ENCODE results near the gene EMILIN1.

- TF ChIP-seq, protein P1, sequence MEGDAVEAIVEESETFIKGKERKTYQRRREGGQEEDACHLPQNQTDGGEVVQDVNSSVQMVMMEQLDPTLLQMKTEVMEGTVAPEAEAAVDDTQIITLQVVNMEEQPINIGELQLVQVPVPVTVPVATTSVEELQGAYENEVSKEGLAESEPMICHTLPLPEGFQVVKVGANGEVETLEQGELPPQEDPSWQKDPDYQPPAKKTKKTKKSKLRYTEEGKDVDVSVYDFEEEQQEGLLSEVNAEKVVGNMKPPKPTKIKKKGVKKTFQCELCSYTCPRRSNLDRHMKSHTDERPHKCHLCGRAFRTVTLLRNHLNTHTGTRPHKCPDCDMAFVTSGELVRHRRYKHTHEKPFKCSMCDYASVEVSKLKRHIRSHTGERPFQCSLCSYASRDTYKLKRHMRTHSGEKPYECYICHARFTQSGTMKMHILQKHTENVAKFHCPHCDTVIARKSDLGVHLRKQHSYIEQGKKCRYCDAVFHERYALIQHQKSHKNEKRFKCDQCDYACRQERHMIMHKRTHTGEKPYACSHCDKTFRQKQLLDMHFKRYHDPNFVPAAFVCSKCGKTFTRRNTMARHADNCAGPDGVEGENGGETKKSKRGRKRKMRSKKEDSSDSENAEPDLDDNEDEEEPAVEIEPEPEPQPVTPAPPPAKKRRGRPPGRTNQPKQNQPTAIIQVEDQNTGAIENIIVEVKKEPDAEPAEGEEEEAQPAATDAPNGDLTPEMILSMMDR (IDR thresholded peaks at IDR 0.05; ENCODE audit: control extremely low read depth in 1 of 3, insufficient read depth in 1 of 3, low read depth in 1 of 3, low read length in 3 of 3) = no peak
- TF ChIP-seq MAX (IDR thresholded peaks at IDR 0.05) (no peak), EZH2 (IDR thresholded peaks at IDR 0.05; ENCODE audit: low read depth, low read length, severe bottlenecking) (no peak), EP300 (IDR thresholded peaks at IDR 0.05; ENCODE audit: borderline replicate concordance in 1 of 2, low read depth in 2 of 2, low read length in 2 of 2) (no peak), GABPA (IDR thresholded peaks at IDR 0.05; ENCODE audit: borderline replicate concordance, insufficient read depth, low read length) (no peak), SP2 (IDR thresholded peaks at IDR 0.05; ENCODE audit: low read length) (no peak)
Observed at GRCh38 chr2:27097341-27097740, 18.9 kb downstream of the EMILIN1 start.

Data from H1 (cell line).